Endothelial cell of umbilical vein (primary cell): ENCODE data around the gene F8A1. TPM values are rescaled to one million over a fixed set of nuclear protein-coding genes. Genes with fewer than 3 reads are reported as not detected.
"Not testable (repeated sequence)": the region's sequence is repeated elsewhere in the genome, so short reads cannot be mapped to it uniquely, and the experiment has no call there.

ENCODE experiments used
- BruUV-seq: library from RNA; stranded (reverse); fragments of 400-500 nt; replicated peaks from 2 replicates; lab custom pipeline; 2021; lab: Mats Ljungman, UMichigan
- CTCF ChIA-PET: fragments of 300-600, 350-600 bp; sonication (Branson Sonifier 250); formaldehyde crosslinking; loops from one replicate; lab custom pipeline; 2021; ENCODE audit warnings: antibody characterized with exemption, inconsistent platforms; lab: Charles Lee
- POLR2A ChIA-PET: fragments of 300-600, 350-600 bp; sonication (Branson Sonifier 250); formaldehyde crosslinking; loops from one replicate; lab custom pipeline; 2021; ENCODE audit warnings: antibody characterized with exemption, inconsistent platforms; lab: Charles Lee
- DNase-seq: peaks from one replicate; pipeline ENCODE4 v3.0.0-alpha.2; 2011; ENCODE audit warnings: low read depth, low spot score
- FAIRE-seq: peaks from 2 replicates; lab custom pipeline; 2011; peaks lifted over from hg19 to GRCh38; lab: Jason Lieb, UNC
- H2AFZ ChIP-seq: 2 replicates; pipeline ENCODE4 v1.6.0; 2012; ENCODE audit warnings: low read depth, low read length, control low read depth, inconsistent platforms
- H3K27ac ChIP-seq: 2 replicates; pipeline ENCODE4 v1.5.1; 2011; ENCODE audit warnings: low read depth, mild to moderate bottlenecking, control low read depth, low read length, moderate library complexity; ENCODE audit not compliant: insufficient read depth
- H3K27me3 ChIP-seq, 2 experiments: 2 replicates each; pipeline versions ENCODE4 v1.6.0 to v1.6.1; 2011; ENCODE audit warnings: low read length in 2 of 2, mixed read lengths in 1 of 2; ENCODE audit not compliant: control insufficient read depth in 2 of 2, insufficient read depth in 2 of 2
- H3K36me3 ChIP-seq, 2 experiments: 2 replicates in 1 of 2; 3 replicates in 1 of 2; pipeline ENCODE4 v1.5.1; 2011; ENCODE audit warnings: low read length in 2 of 2, mild to moderate bottlenecking in 1 of 2, moderate library complexity in 1 of 2; ENCODE audit not compliant: control insufficient read depth in 2 of 2, insufficient read depth in 2 of 2; ENCODE audit errors: extremely low read depth in 1 of 2
- H3K4me1 ChIP-seq: 3 replicates; pipeline ENCODE4 v1.5.1; 2011; ENCODE audit warnings: mild to moderate bottlenecking, low read length; ENCODE audit not compliant: control insufficient read depth, insufficient read depth; ENCODE audit errors: extremely low read depth
- H3K4me2 ChIP-seq: 2 replicates; pipeline ENCODE4 v1.6.1; 2011; ENCODE audit warnings: low read length, control low read depth, mixed read lengths; ENCODE audit not compliant: insufficient read depth
- H3K4me3 ChIP-seq, 3 experiments: fragments of 200-600 bp in 1 of 3; sonication (generic), shearing (Covaris generic) in 1 of 3; replicated peaks in 1 of 3; 2 replicates each; pipeline ENCODE4 v1.5.1; 2011 to 2016; ENCODE audit warnings: control low read depth in 3 of 3, low read length in 3 of 3, mild to moderate bottlenecking in 2 of 3, inconsistent platforms in 1 of 3, low read depth in 1 of 3, moderate library complexity in 1 of 3; ENCODE audit not compliant: insufficient read depth in 1 of 3
- H3K79me2 ChIP-seq: 2 replicates; pipeline ENCODE4 v1.6.0; 2012; ENCODE audit warnings: low read length, inconsistent platforms; ENCODE audit not compliant: control insufficient read depth, insufficient read depth
- H3K9ac ChIP-seq: replicated peaks from 2 replicates; pipeline ENCODE3; 2011; ENCODE audit warnings: low read length, control low read depth; ENCODE audit not compliant: insufficient read depth; ENCODE audit errors: extremely low read depth
- H3K9me1 ChIP-seq: replicated peaks from 3 replicates; pipeline ENCODE4 v1.6.0; 2011; ENCODE audit warnings: mild to moderate bottlenecking, low read length; ENCODE audit not compliant: control insufficient read depth, insufficient read depth; ENCODE audit errors: extremely low read depth
- H3K9me3 ChIP-seq: replicated peaks from 2 replicates; pipeline ENCODE4 v1.5.1; 2012; ENCODE audit warnings: low read length, inconsistent platforms; ENCODE audit not compliant: control insufficient read depth, insufficient read depth
- H4K20me1 ChIP-seq: replicated peaks from 2 replicates; pipeline ENCODE3; 2011; ENCODE audit warnings: mild to moderate bottlenecking, low read length; ENCODE audit not compliant: control insufficient read depth, insufficient read depth; ENCODE audit errors: extremely low read depth
- EZH2 ChIP-seq: IDR thresholded peaks from 2 replicates; pipeline ENCODE4 v1.6.1; 2012; ENCODE audit warnings: borderline replicate concordance, low read depth, mild to moderate bottlenecking, moderate library complexity, low read length, inconsistent platforms; ENCODE audit not compliant: severe bottlenecking
- FOS ChIP-seq: IDR thresholded peaks from 2 replicates; pipeline ENCODE4 v1.6.1; 2011; ENCODE audit warnings: mild to moderate bottlenecking, low read length, moderate library complexity, borderline replicate concordance; ENCODE audit not compliant: insufficient read depth
- JUN ChIP-seq: IDR thresholded peaks from 2 replicates; pipeline ENCODE4 v1.6.1; 2011; ENCODE audit warnings: borderline replicate concordance, low read depth; ENCODE audit not compliant: insufficient read length, insufficient read depth
- MYC ChIP-seq: IDR thresholded peaks from one replicate; pipeline ENCODE4 v1.6.1; 2011; ENCODE audit warnings: mild to moderate bottlenecking, low read depth, low read length
- POLR2A ChIP-seq: IDR thresholded peaks from 2 replicates; pipeline ENCODE4 v1.6.1; 2012; ENCODE audit warnings: low read depth, mild to moderate bottlenecking, control low read depth, low read length
- dilution Hi-C: fragments of 300-500 bp; cut with MboI; formaldehyde crosslinking; loops from one replicate; pipeline ENCODE4 v1.15.0; 2019; ENCODE audit warnings: low sequenced_read_pairs; ENCODE audit not compliant: extremely low pct_ligation_motif_present
- intact Hi-C: fragments of 100-400 bp; cut with micrococcal nuclease; formaldehyde crosslinking; loops from one replicate; pipeline ENCODE4 v1.10.0; 2022
- polyA plus RNA-seq, 4 experiments: library from polyadenylated mRNA; depleted of rRNA in 3 of 4; stranded (reverse) in 3 of 4; unstranded in 1 of 4; fragments of >200 nt; gene quantifications; 2 replicates each; pipeline versions ENCODE4 v1.2.1 to v1.2.3, GENCODE V29; 2011 to 2012; ENCODE audit warnings: missing spikeins in 1 of 4
- total RNA-seq: library from RNA; stranded (reverse); gene quantifications from 2 replicates; pipeline ENCODE4 v1.2.3, GENCODE V29; 2021
- TF ChIP-seq, protein P1 (sequence below), 2 donors: IDR thresholded peaks; 1 replicate in 1 of 2; 2 replicates in 1 of 2; pipeline ENCODE4 v1.5.1; 2011; ENCODE audit warnings: low read length in 2 of 2, mild to moderate bottlenecking in 2 of 2, moderate library complexity in 2 of 2, control low read depth in 1 of 2, inconsistent platforms in 1 of 2, low read depth in 1 of 2; ENCODE audit not compliant: insufficient read depth in 1 of 2; ENCODE audit errors: extremely low read depth in 1 of 2
- TF ChIP-seq, protein P2 (sequence below): IDR thresholded peaks from 2 replicates; pipeline ENCODE4 v1.6.1; 2011; ENCODE audit not compliant: insufficient read depth, insufficient read length

Gene F8A1
- total and polyA plus RNA-seq, 2 donors (not counting 3 experiments of a cell fraction or from before 2014, with no cell fraction given) = 10.0 to 11.4 TPM

GRCh38 chrX:154873329-154873728, 12.8 kb upstream of the F8A1 start:
- H3K9me1 ChIP-seq = no peaks in the 10 kb centered on the region
- H3K36me3 ChIP-seq = no peaks in the 10 kb centered on the region
- H3K4me1 ChIP-seq = no peaks in the 10 kb centered on the region
- H3K4me2 ChIP-seq = no peak overlapping the region
- no peak overlapping the region for H2AFZ ChIP-seq
- dilution Hi-C loops = no loop called here
- DNase-seq = no peak
- POLR2A ChIA-PET = no interaction called here
- BruUV-seq = no TSS peak
- H3K9ac ChIP-seq = no peak overlapping the region
- no peaks in the 10 kb centered on the region for H3K27me3 ChIP-seq
- no peak overlapping the region for H3K27ac ChIP-seq
- no peaks in the 10 kb centered on the region for H4K20me1 ChIP-seq
- intact Hi-C loops = no loop called here
- TF ChIP-seq, protein P1, sequence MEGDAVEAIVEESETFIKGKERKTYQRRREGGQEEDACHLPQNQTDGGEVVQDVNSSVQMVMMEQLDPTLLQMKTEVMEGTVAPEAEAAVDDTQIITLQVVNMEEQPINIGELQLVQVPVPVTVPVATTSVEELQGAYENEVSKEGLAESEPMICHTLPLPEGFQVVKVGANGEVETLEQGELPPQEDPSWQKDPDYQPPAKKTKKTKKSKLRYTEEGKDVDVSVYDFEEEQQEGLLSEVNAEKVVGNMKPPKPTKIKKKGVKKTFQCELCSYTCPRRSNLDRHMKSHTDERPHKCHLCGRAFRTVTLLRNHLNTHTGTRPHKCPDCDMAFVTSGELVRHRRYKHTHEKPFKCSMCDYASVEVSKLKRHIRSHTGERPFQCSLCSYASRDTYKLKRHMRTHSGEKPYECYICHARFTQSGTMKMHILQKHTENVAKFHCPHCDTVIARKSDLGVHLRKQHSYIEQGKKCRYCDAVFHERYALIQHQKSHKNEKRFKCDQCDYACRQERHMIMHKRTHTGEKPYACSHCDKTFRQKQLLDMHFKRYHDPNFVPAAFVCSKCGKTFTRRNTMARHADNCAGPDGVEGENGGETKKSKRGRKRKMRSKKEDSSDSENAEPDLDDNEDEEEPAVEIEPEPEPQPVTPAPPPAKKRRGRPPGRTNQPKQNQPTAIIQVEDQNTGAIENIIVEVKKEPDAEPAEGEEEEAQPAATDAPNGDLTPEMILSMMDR (IDR thresholded peaks at IDR 0.05; ENCODE audit: extremely low read depth in 1 of 2, insufficient read depth in 1 of 2, low read depth in 1 of 2, low read length in 2 of 2) = no peak
- TF ChIP-seq EZH2 (no peak), FOS (no peak), POLR2A (no peak), MYC (no peak), JUN (no peak)
- TF ChIP-seq, protein P2, sequence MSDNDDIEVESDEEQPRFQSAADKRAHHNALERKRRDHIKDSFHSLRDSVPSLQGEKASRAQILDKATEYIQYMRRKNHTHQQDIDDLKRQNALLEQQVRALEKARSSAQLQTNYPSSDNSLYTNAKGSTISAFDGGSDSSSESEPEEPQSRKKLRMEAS = no peak
- no peaks in the 10 kb centered on the region for H3K9me3 ChIP-seq
- no peak for FAIRE-seq
- no peak overlapping the region for H3K4me3 ChIP-seq
- no peaks in the 10 kb centered on the region for H3K79me2 ChIP-seq
- CTCF ChIA-PET = no interaction called here

GRCh38 chrX:154884069-154884468, 2.1 kb upstream of the F8A1 start:
- H3K79me2 ChIP-seq, H3K9me1 ChIP-seq, FAIRE-seq, DNase-seq, H3K27me3 ChIP-seq, H2AFZ ChIP-seq, H3K9me3 ChIP-seq, CTCF ChIA-PET, H3K4me2 ChIP-seq, H3K9ac ChIP-seq, H4K20me1 ChIP-seq, H3K4me3 ChIP-seq, H3K36me3 ChIP-seq, dilution Hi-C loops, H3K27ac ChIP-seq, POLR2A ChIA-PET, BruUV-seq, intact Hi-C loops, H3K4me1 ChIP-seq: not testable (repeated sequence)

DNA sequence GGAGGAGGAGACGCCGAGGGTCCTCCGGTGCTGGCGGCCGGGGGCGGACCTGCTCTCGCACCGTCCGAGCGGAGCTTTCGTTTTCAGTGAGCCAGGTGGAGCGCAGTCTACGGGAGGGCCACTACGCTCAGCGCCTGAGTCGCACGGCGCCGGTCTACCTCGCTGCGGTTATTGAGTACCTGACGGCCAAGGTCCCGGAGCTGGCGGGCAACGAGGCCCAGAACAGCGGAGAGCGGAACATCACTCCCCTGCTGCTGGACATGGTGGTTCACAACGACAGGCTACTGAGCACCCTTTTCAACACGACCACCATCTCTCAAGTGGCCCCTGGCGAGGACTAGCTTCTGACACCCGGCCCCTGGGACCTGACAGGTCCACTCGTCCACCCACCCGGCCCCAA, 1.1 kb upstream of the F8A1 start:
- H3K4me3 ChIP-seq, H3K9me3 ChIP-seq, dilution Hi-C loops, H3K4me1 ChIP-seq, DNase-seq, H3K36me3 ChIP-seq, CTCF ChIA-PET, H3K9me1 ChIP-seq, H4K20me1 ChIP-seq, BruUV-seq, H3K9ac ChIP-seq, H3K27me3 ChIP-seq, POLR2A ChIA-PET, H2AFZ ChIP-seq, H3K4me2 ChIP-seq, FAIRE-seq, intact Hi-C loops, H3K27ac ChIP-seq, H3K79me2 ChIP-seq: not testable (repeated sequence)
